T1000 (cell line): ENCODE data around the gene ABHD12.
"Not testable (repeated sequence)": the region's sequence is repeated elsewhere in the genome, so short reads cannot be mapped to it uniquely, and the experiment has no call there.

Source experiments
- DNase-seq: peaks from one replicate; lab custom pipeline; 2025; ENCODE audit warnings: mixed read lengths; lab: John Stamatoyannopoulos, UW

Gene ABHD12

DNA sequence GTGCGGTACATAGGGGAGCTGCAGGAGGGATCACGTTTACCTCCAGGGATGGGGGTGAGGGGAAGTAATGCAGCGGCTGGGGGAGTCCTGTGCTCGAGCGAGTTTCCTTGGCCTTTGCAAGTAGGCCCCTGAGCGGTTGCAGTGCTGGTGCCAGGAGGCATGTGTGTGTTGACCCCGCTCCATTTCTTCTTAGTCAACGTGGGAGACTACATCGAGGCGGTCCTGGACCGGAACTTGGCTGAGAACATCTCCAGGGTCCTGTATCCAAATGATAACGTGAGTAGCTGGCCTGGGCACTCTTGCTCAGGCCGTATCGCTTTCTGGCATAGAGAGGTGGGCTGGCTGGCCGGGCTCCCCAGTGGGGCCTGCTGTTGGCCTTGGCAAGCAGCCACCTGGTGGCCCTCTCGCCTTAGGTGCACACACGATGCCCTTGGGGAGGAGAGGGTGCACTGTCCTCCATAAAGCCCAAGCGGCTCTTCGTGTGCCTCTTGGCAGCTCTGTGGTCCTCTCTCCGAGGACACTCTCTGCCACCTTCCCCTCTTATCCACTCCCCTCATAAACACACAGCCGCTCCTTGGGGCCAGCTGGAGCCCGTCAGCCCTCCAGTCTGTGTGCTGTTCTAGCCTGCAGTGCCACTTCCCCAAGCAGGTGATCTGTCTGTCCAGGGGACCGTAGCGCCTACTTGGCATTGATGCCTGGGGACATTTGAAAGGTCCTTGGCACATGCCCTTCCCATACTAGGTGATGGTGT, 113.4 kb downstream of the ABHD12 start:
- no peak for DNase-seq

DNA sequence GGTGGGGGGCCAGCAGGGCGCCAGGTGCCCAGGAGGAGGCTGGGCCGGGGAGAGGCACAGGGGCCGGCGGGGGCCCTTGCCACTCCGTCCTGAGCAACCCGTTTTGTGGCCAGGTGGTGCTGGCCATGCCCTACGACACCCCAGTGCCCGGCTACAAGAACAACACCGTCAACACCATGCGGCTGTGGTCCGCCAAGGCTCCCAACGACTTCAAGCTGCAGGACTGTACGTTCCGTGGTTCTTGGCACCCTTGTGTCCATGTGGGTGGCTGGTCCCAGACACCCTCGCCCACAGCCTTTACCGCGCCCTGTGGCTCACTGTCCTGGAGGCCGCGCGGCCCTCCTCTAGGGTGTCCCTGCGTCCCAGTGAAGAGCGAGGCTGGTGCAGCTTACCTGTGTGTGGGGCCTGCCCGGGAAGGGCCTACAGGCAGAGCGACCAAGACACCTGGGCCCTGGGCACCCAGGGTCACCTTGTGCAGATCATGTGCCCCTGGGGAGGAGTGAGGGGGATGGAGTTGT, 114.0 kb downstream of the ABHD12 start:
- no peak for DNase-seq

DNA sequence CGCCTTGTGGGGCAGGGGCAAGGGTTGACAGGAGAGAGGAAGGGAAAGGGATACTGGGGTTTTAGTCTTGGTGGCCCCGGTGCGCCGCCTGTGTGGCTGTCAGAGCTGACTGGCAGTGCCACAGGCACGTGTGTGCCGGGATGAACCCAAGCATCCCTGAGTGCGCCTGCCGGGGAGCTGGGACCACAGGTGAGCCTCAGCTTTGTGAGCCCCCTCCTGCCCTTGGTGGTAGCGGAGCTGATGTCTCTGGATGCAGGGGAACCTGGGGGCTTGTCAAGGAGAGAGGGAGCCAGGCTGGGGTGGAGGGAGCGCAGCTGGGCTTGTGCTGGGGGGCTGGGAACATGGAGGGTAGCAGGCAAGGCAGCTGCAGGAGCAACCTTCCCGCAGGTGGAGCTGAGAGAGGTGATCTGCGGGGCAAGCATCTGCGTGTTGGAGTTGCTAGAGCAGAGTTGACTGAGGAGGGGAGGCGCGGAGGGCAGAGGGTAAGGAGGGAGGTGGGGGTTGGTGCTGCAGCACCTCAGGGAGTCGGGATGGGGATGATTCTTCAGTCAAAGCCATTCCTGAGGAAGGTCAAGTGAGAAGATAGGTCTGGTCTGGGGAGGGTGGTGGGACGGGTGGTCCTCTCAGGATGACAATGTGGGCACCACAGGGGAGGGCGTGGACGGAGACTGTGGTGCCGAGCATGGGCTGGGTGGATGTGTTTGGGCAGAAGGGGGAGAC, 114.7 kb downstream of the ABHD12 start:
- no peak for DNase-seq

DNA sequence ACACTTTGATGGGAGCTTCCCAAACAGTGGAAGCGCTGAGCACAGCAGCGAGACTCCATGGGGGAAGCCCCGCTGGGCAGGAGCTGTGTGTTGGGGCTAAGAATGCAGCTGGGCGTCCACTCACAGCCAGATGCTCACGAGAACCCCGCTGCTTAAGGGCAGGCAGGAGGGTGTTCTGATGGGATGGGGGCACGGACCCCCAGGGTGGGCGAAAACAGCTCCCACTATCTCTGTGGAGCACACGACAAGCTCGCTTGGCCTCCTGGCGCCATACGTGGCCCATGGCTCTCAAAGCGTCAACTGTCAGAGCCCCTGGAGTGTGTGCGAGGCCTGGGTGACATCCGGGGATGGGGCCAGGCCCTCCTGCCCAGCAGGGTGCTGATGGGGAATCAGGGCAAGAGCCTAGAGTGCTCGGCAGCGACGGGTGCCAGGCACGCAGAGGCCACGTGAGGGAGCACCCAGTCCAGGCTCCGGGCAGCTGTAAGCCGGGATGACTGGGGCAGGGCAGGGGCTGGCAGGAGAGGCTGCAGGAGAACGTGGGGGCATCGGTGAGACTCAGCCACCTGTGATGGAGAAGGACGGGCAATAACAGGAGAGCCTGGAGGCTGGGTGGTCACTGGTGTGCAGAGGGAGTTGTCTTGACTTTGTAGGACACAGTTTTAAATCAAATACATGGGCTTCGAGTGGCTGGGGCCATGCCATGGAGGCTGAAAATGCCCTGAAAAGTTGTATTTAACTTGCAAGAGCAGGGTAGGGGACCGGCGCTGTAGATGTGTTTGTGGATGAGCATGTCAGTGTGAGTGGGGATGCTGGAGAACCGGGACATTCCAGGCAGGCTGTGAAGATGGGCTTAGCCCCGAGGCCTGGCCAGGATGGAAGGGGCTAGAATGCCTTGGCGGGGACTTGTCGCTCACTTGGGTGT, 115.5 kb downstream of the ABHD12 start:
- DNase-seq = no peak

DNA sequence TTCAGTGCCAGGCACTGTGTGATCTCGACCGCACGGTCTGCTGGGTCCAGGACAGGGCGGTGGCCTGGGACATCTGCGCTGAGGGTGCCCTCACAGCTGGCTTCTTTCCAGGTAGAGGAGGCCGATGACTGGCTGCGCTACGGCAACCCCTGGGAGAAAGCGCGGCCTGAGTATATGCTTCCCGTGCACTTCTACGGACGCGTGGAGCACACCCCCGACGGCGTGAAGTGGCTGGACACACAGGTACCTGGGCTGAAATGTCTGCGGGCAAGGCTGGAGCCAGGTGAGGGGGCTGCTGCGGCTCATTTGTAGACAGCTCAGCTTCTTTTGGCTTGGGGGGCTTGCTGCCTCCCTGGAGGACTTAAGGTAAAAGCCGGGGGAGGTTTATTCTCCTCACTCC, 116.2 kb downstream of the ABHD12 start:
- DNase-seq = no peak

DNA sequence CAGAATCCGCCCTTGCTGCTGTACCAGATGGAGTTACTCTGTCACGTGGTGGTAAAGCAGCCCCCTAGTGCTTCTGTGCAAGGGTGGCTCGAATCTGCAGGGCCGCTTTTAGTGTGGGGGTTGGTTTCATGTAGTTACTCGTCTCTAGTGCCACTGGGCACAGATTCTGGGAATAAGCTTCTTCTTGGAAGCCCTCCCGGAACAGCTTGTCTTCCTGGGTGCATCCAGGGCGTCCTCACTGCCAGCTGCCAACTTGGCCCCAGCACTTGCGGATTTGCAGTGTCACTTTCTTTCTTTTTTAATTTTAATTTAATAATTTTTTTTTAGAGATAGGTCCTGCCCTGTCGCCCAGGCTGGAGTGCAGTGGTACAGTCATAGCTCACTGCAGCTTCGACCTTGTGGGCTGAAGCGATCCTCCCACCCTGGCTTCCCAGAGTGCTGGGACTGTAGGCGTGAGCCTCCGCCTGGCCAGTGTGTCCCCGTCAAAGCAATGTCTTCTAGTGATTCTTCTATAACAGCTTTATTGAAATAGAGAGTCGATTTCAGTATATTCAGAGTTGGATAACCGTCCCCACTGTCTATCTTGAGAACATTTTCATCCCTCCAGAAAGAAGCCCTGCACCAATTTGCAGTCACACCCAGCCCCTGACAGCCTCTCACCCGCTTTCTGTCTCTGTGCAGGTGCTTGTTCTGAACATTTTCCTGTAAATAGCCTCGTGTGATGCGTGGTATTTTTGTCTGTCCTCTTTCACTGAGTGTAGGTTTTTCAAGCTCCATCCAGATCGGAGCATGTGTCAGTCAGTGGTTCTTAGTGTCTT, 116.9 kb downstream of the ABHD12 start:
- DNase-seq = no peak

DNA sequence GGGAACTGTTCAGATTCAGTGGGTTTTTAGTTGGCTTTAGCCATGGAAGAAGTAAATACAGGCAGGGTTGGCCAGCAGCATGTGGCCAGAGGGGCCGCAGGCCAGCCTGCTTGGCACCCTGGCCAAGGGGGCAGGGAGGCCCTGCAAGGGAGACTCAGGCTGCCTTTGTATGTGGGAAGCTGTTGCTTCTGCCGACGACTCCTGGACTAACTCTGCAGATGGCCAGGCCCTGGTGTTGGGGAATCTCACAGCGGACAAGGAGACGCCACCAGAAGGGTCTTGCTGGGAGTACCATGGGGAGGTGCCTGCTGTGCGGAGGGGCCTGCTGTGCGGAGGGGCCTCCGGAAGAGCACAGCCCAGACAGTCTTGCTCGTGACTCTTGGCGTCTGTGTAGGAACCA, 117.6 kb downstream of the ABHD12 start:
- no peak for DNase-seq

DNA sequence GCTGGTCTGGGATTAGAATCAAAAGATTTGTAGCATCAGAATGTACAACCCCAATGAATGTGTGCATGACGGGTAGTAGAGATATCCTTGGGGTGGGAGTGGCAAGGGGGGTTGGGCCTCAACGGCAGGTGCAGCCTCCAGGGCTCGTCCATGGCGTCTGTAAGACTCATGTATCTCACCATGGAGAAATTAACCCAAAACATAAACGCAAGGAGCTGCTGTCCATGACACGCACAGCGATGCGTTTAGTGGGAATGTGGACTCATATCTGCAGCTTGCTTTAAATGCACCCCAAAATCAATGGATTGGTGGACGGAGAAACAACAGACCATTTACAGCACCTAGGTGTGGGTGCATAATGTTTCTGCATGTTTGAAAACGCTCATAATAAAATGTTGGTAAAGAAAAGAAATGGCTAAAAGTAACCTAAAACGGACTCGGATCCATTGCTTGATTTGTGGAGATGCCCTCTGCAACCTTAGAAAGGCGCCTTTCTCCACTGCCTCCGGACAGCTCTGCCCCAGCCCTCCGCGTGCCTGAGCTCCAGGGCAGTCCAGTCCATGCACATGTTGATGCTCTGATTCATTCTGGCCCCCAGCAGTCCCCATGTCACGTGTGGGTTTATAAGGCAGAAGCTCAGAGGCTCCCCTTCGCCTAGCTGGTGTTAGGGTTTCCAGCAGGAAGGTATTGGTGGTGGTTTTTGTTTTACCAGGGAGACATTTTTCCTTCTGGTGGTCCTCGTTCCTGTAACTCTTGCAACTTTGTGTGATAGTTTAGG, 118.2 kb downstream of the ABHD12 start:
- DNase-seq = no peak

DNA sequence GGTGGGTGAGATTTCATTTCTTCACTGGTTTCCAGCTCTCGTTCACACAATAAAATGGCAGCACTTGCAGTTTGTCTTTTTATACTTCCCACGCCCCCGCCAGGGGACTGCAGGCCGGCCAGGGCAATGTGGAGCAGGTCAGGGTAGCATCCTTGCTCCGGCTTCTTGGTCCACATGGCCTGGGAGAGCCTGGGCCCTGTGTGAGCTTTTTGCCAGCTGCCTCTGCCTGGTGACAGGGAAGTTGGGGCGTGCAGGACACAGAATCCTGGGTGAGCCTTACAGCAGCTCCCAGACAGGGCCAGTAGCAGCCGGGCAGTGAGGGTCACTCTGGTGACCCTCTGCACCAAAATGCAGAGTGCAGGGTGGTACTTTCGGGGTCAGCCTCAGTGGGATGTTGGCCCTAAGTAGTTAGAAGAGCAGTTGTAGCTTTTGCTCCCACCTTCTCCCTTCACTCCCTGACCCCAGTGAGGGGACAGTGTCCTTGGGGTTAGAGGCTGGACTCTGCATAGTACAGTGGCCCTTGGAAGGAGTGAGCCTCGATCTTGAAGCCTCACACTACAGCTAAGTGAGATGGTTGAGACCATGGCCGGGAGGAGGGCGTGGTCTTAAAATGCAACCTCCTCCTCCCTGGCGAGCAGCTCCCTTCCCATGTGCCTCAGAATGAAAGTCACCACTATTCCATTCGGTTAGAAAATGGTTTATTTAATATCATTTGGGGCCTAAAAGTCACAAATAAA, 119.0 kb downstream of the ABHD12 start:
- DNase-seq = no peak

DNA sequence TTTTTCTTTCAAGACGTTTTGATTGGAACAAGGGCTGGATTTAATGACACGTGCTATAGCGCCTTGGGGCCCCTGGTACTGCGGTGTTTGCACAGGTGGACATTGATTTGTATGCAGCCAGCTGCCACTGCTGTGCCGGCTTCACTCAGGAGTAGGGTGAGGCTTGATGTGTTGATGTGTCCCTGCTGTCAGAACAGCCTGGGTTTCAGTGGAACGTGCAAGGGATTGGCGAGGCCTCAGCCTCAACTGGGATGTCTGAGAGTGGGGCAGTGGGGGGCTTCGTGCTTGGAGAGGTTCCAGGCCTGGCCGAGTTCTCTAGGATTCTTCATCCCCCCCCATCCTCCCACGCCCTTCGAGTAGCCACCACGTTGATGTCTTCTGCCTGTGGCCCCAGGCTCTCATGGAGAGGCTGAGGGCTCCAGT, 119.8 kb downstream of the ABHD12 start:
- no peak for DNase-seq

DNA sequence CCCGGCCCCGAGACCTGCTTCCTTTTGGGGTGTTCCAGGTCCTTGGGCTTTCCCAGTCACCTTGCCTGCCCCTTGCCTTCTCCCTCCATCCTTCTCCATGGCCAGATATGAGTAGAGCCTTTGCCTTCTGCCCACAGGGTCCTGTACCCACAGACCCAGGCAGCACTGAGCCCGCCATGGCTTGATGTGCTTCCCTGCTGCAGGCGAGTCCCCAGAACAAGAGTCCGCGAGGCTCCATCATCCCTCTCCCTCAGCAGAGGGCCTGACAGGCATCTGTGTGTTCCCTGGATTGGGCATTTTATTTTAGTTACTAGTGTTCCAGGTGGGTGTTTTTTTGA, 120.8 kb downstream of the ABHD12 start:
- no peak for DNase-seq

DNA sequence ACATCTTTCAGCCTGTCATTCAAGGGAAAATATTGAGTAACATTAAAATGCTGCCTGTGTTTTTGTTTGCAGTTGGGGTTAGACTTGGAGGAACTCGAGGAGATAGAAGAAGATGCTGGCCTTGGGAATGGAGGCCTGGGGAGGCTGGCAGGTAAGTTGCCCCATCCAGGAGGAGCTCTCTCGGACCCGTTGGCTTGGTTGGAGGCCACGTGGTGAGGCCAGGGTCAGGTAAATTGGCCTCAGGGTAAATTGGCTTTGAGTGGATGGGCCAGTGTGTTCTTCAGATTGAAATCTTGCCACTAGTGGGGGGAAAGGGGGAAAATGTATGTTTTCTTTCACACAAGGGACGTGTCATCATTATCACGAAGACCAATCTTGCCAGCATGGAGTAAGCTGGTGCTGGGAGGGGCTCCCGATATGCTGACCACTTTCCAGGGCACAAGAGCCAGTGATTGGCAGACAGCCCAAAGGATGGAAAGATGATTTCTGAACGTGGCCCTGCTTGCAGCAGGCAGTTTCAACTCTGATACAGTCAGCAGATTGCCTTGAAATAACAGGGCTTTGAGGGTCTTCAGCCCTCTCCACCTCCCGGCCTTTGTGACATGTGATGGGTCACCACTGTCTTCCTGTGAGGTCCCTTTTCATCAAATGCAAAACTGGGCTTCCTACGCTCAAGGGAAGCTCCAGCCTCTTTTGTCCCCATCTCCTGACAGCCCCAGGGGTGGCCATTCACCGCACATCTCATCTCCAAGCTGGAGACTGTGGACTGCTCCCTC, 121.4 kb downstream of the ABHD12 start:
- no peak for DNase-seq

DNA sequence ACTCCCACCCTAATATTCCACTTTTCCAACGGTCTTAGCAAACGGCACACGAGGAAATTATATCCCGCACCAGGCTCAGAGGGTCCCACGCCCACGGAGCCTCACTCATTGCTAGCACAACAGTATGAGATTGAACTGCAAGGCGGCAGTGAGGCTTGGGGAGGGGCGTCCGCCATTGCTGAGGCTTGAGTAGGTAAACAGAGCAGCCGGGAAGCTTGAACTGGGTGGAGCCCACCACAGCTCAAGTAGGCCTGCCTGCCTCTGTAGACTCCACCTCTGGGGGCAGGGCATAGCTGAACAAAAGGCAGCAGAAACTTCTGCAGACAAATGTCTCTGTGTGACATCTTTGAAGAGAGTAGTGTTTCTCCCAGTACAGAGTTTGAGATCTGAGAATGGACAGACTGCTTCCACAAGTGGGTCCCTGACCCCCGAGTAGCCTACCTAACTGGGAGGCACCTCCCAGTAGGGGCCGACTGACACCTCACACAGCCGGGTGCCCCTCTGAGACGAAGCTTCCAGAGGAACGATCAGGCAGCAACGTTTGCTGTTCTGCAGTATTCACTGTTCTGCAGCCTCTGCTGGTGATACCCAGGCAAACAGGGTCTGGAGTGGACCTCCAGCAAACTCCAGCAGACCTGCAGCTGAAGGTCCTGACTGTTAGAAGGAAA, 129.7 kb downstream of the ABHD12 start:
- DNase-seq = not testable (repeated sequence)

DNA sequence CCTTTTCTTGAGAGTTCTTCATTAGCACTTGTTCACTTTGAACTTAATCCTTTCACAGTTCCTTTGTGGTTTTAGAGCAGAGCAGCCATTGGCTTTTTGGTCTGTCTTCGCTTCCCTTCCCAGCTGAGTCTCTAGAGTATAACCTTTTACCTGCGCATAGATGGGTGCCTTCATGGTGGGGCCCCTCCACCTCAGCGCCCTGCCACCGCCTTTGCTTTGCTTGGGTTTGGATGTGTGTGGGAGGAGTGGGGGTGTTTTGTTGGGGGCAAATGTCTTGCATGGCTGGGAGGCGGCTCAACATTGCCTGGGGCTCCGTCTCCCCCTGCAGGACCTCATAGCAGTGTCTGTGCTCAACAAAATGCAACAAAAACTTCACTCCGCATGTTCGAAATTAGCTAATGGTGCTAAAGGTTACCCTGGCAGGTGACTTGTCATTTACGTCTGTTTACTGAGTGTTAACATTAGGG, 130.8 kb downstream of the ABHD12 start:
- DNase-seq = no peak

DNA sequence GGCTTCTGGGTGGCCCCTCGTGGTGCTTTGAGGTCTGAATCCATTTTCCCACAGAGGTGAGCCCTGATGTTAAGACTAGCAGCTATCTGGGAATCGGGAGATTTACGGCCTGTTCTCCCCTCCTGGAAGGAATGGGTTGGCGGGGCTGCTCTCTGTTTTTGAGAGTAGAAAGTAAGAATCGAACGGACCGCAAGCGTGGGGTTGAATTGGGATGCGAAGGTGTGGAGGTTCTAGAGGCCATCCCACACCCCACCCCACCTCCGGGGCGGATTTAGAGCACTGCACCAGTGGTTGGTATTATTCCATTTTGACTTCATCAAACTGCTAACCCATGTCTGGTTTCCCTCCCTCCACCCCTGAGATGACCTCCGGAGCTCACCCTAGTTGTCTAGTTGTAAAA, 131.3 kb downstream of the ABHD12 start:
- no peak for DNase-seq

DNA sequence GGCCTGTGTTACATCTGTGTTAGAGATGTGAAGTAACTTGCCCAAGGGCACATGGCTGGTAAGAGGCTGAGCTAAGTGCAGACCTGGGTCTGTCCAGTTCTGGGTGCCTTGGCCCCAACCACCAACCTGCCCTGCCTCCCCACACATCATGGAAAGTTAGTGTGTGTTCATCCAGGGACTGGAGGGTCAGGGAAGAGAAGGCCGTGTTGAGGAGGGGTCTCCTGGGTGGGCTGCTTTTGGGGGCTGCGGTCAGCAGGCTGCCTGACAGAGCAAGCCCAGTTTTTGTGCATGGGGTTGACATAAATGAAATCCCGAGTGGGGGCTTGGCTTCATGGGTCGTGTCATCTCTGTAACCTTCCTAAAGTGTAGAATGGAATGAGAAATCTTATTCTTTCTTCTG, 131.8 kb downstream of the ABHD12 start:
- no peak for DNase-seq

DNA sequence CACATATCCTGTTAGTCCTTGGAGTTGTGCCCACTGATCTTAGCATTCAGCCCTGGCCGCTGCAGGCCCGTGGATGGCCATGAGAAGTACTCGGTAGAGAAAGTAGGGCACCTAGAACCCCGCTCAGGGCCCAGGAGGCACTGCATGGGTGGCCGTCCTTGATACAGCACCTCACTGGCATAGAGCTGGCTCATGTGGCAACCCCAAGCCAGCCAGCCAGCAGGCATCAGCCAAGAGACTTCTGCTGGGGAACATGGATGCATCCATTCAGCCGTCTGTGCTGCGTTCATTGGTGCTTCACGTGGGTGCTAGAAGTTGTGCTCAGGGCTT, 132.2 kb downstream of the ABHD12 start:
- DNase-seq = no peak

DNA sequence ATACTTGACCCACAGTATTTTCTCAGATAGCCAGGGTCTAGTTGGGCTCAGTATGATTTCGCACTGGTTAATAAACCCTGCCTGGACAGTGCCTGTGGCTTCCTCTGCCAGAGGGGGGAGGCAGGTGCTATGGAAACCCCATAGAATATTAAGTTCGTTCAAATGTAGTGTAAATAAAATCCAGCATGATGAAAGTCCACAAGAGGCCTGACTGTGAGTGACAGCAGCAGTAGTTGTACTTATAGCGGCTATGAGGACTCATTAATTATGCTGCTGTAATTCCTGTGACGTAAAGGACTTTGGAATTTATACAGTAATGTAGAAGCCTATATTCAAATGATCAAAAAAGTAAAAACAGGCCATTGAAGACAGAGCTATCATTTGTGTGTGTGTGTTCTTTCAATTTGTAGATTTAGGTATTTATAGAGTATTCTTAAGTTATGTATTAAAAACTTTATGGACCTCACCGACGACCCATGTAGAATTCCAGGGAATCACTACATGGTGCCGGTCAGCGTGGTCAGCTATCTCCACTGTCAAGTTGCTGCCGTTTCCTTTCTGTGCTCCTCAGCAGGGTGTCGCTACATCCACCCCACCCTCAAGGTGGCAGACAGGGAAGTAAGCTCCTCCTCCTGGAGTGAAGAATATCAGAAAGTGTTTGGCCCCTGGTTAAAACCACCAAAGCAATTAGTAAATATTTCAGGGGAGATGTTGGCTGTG, 132.7 kb downstream of the ABHD12 start:
- no peak for DNase-seq
